ENCODE data around the gene MTMR3. TPM values are rescaled to one million over a fixed set of nuclear protein-coding genes. Genes with fewer than 3 reads are reported as not detected.
"Not testable (repeated sequence)": the region's sequence is repeated elsewhere in the genome, so short reads cannot be mapped to it uniquely, and the experiment has no call there.

The MTMR3 gene
- 10 to 100 TPM; 35.2 to 47.1 (median 42.1) TPM for polyA plus RNA-seq (ENCODE audit: insufficient read depth in 1 of 5, insufficient read length in 5 of 5, low replicate concordance in 1 of 5)
- long read RNA-seq, donor 1, partial matches to known transcripts: 0 of 3 reads
- long read RNA-seq, donor 1, other reads (novel, unspliced or antisense): 0 of 3 reads
- long read RNA-seq, donor 2: 0 reads
- long read RNA-seq, donor 3, full-length matches to known transcripts: 5 of 5 reads
- long read RNA-seq, donor 3, partial matches to known transcripts: 0 of 5 reads
- long read RNA-seq, donor 3, other reads (novel, unspliced or antisense): 0 of 5 reads
- long read RNA-seq, donor 4, partial matches to known transcripts: 0 of 3 reads
- long read RNA-seq, donor 4, other reads (novel, unspliced or antisense): 0 of 3 reads
- long read RNA-seq, donor 5, full-length matches to known transcripts: 5 of 11 reads
- long read RNA-seq, donor 5, partial matches to known transcripts: 0 of 11 reads
- long read RNA-seq, donor 5, other reads (novel, unspliced or antisense): 6 of 11 reads
- long read RNA-seq, donor 6, full-length matches to known transcripts: 4 of 4 reads
- long read RNA-seq, donor 6, partial matches to known transcripts: 0 of 4 reads
- long read RNA-seq, donor 6, other reads (novel, unspliced or antisense): 0 of 4 reads
- long read RNA-seq, donor 7, full-length matches to known transcripts: 8 of 30 reads
- long read RNA-seq, donor 7, partial matches to known transcripts: 22 of 30 reads
- long read RNA-seq, donor 7, other reads (novel, unspliced or antisense): 0 of 30 reads
- long read RNA-seq, donor 8: 0 reads

DNA sequence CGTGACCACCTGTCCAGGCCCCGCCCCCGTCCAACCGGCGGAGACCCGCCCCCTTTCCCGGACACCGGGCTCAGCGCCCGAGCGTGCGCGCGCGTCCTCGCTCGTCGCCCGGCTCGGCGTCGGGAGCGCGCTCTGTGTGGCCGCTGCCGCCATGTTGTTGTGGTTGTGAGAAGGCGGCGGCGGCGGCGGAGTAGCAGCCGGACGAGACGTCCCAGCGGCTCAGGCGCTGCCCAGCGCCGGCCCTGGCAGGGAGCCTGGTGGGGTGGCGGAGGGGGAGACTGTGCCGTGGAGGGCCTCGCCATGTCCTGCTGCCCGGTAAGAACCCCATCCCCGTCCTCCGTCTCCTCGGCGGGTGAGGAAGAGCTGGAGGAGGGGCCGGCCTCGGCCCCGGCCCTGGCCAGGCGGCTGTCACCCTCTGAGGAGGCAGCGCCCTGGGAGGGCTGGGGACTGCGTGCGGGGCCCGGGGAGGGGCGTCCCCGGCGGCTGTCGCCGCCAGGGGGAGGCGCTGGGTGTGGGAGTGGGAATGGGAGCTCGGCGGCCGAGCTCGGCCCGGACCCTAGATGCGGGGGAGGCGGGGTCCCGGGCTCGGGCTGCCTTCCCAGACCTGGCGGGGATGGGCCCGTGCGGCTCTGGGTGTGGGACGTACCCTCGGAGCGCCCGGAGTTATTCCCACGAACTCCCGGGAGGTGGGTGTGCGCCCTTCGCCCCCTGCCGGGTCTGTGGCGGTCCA lies at the start of gene MTMR3:
MTMR3 (plus strand) TSS at position 130 of the 730 bp plus-strand sequence. CDS start 87,886 bp downstream, outside the sequence.
- peak; percentile 90 to 91 for DNase-seq

DNA sequence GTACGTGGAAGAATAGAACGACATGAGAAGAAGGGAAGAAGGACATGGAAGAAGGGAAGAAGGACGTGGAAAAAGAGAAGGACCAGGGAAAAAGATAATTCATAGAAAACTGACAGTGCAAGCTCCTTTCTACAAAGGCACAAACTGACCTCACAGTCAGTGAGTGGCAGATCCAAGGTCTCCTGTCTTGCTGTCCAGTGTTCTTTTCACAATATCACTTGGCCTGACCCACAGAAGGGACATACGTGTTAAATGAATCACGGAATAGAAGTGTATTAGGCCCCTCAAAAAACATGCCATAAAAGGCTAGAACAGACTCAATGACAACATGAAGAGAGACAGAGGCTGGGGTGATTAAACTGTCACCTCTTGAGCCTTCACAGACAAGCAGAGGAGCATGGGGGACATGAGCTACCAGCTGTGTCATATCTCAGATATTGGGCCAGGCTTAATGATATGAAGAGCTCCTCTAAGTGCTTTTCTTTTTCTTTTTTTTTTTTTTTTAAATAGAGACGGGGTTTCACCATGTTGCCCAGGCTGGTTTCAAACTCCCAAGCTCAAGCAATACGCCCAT lies 49.5 kb upstream of the MTMR3 start:
- DNase-seq: no peak

DNA sequence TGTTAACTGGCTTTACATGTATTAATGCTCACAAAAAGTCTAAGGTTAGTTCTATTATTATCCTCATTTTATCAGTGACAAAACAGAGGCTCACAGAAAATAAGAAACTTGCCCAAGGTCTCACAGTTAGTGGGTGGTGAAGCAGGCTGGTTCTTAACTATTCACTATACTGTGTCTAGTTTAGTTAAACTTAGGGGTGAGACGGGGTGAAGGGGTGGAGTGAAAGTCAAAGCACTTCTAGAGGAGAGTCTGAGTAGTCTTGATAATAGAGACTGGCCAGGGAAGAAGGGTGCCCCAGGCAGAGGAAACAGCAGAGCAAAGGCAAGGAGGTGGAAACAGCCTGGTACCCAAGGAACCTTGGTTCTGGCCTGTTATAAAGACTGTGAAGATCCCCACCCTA lies 48.9 kb upstream of the MTMR3 start:
- no peak for DNase-seq

DNA sequence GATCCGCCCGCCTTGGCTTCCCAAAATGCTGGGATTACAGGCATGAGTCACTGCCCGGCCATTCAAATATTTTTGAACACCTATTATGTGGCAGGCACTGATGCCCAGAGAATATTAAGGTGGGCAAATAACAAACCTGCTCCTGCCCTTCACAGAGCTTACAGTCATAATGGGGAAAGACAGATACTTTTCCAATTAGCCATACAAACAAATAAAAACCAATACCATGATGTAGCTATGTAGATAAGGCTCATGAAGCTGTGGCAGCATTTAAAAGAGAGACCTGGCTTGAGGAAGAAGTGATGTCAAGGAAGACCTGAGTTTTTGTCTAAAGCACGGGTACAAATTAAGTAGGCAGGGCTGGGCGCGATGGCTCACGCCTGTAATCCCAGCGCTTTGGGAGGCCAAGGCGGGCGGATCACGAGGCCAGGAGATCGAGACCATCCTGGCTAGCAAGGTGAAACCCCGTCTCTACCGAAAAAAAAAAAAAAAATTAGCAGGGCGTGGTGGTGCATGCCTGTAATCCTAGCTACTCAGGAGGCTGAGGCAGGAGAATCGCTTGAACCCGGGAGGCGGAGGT lies 46.1 kb upstream of the MTMR3 start:
- not testable (repeated sequence) for DNase-seq

DNA sequence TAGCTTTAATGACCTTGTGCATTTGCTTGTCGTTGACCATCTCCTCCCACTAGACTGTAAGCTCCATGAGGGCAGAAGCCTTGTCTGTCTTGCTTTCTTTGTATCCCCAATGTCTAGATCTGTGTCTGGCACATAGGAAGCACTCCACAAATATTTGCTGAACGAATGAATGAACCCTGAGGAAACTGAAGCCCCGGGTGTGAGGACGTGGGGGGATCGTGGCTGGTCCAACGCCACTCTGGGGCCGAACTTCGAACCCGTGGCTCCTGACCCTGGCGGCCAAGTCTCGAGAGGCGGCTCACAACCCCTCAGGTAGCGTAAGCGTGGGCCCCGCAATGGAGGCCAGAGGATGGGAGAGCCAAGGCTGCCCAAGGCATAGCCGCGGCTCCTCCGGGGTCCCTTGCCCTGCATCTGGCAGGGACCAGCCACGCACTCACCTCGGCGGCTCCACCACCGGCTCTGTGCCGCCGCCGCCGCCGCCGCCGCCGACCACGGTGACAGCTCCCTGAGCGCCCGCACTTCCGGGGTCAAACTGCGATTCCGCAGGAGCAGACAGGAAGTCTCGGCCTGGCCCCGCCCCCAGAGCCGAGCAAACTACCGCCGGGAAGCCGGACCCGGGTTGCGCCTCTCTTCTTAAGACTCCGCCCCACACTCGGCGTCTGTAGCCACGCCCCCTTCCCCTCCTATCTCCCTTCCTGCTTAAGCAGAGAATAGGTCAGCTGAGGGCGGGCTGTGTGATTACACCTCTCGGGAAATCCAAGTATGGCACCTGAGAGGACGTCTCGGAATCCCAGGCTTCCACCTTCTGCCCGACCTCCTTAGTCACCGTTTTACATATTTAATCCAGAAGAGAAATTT lies 45.0 kb upstream of the MTMR3 start, which contains the start of gene ASCC2:
ASCC2 (minus strand) TSS at position 534 of the 858 bp plus-strand sequence. CDS start 5,949 bp downstream, outside the sequence.
- peak; percentile 96 to 97 for DNase-seq

DNA sequence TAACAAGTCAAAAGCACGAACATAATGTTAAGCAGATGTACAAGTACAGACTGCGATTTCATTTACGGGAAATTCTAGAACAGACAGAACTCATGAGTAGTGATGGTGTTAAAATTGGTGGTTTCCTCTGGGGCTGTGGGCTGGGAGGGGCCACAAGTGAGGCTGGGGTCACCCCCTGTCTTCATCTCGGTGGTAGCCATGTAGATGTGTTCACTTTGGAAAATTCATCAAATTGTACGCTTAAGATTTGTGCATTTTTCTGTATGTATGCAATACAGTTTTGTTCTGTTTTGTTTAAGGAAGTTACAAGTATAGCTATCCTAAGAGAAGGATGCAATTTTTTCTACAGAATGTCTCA lies 44.4 kb upstream of the MTMR3 start:
- no peak for DNase-seq

DNA sequence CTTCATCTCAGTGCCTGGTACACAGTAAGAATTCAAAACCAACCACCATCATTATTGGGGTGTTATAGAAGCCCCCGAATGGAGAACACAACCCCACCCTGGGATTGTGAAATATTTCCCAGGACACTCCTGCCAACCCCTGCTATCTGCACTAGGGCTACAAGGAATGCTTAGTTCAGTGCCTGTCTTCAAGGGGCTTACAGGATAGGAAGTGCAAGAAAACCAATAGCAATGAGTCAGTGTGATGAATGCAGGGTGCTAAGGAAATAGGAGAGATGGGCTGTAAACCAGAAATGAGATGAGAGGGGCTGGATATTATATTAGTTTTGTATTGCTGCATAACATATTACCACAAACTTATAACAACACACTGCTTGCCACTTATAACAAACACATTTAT lies 43.9 kb upstream of the MTMR3 start:
- DNase-seq: no peak

DNA sequence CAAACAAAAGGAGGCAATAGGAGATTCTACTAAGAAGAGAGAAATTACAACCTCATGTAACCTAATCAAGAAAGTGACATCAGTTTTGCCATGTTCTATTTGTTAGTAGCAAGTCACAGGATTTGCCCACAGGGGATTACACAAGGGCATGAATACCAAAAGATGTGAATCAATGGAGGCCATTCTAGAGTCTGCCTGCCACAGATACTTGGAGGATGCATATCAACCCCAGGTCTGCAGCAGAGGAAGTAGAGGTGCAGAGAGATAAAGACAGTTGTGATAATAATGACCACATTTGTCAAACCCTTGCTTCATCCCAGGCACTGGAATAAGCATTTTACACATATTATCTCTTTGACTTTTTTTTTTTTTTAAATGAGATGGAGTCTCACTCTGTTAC lies 42.5 kb upstream of the MTMR3 start:
- no peak for DNase-seq

DNA sequence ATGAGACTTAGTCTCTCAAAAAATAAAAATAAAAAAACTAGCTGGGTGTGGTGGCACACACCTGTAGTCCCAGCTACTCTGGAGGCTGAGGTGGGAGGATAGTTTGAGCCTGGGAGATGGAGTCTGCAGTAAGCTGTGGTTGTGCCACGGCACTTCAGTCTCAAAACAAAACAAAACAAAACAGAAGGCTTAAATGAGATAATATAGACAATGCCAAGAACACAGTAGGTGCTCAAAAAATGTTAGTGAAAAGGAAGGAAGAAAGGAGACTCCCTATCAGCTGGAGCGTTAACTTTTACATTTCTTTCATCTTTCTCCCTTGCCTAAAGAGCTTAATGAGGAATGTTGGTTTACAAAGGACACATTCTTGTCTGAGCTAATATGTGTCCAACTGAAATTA lies 40.8 kb upstream of the MTMR3 start:
- no peak for DNase-seq

DNA sequence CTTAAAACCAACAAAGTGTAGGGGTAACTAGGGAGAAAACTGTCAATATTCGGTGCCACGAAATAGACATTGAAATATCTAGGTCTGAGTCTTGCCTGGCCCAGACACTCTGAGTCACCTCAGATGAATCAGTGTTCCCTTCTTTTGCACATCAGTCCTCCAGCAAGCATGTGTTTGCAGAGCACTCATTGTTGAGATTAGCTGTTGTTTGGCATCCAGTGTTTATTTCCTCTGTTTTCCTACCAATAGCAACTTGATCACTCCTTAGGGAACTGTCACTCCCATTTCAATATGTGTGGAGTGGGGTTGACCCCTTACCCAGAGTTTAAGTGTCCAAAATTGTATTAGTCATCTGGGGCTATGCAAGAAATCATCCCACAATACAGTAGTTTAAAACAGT lies 40.2 kb upstream of the MTMR3 start:
- DNase-seq: no peak

DNA sequence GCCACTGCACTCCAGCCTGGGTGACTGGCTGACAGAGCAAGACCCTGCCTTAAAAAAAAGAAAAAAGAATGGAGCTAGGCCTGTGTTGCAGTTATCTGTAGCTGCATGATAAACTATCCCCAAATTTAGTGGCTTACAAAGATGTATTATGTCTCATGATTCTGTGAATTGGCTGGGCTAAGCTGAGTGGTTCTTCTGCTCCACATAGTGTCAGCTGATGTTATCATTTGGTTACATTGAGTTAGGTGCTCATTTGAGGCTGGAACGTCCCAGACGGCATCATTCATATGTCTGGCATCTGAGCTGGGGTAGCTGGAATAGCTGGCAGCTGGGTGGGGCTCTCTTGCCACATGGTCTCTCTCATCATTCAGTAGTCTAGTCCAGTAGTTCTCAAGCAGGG lies 36.7 kb upstream of the MTMR3 start:
- DNase-seq: no peak

DNA sequence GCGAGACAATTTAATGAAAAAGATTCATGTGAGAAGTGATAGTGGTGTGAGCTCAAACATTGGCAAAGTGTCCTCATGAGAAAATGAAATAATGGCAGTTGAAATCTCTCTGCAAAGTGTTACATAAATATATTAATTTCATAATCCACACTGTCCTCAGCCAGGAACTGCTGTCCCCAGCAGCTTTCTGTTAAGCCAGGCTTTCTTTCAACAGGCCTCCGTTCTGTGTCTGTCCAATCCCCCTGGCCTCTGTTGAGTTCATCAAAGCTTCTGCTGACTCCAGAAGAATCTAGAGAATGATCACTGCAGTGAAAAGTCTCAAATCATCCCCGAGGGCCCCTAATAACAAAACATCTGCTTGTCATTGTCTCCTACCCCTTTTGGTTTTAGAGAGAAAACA lies 34.9 kb upstream of the MTMR3 start:
- DNase-seq: no peak

DNA sequence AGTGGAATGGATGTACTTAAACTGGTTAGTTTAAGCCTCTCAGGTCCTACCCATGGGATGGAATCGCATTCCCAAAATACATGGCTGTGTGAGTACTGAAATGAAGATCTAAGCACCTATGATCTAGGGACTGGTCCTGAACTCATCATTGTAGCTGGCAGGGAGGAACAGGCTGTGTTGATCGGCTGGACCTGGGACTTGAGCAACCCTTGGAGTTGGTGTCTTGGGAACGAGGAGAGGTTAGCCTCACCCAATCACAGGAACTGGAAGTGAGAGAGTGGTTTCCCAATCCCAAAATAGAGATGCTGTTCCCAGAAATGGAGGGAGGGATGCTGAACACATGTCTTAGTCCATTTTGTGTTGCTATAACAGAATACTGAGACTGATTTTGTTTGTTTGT lies 28.5 kb upstream of the MTMR3 start:
- DNase-seq: no peak

DNA sequence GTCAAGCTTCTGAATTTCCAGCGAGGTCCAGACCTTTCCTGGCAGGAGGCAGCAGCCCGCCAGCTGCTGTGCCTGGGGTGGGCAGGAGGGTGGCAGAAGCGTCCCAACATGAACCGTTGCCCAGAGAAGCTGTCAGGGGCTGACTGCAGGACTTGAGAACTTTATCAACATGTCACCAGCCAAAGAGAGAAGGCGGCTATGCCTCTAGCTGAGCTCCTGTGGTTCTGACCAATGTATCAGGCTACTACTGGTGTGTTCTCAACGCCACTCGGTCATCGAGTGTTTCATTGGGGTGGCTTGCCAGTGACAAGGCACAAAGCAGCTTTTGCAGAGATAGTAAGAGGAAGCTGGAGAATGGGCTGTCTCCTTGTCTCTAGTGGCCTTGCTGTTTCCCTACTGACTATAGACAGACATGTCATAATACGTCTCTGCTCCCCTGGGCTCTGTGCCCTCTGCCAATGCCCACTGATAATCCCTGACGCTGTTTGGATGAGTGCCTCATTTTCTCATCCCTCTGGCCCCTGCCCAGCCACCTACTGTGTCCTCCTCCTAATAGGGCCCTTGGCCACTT lies 27.3 kb upstream of the MTMR3 start:
- no peak for DNase-seq

DNA sequence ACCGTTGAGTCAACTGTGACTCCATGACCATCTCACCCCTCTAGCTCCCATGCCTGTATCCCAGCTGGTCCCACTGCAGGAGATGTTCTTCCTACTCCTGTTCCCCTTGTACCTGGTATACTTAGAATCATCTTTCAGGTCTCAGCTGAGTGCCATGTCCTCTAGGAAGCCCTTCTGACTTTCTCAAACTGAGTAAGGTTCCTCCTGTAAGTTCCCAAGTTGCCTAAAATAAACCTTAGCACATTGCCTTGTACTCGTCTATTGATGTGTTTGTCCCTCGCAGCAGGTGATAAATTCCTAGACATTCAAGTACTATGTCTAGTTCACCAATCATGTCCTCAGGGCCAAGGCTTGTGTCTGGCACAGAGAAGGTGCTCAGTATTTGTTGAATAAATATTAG lies 26.5 kb upstream of the MTMR3 start:
- no peak for DNase-seq

DNA sequence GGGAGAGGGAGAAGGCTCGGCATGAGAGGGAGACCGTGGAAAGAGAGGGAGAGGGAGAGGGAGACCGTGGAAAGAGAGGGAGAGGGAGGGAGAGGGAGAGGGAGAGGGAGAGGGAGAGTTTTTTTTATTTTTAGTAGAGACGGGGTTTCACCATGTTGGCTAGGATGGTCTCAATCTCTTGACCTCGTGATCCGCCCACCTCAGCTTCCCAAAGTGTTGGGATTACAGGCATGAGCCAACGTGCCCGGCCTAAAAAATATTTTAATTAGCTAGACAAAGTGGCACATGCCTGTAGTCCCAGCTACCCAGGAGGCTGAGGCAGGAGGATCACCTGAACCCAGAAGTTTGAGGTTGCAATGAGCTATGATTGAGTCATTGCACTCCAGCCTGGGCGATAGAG lies 23.9 kb upstream of the MTMR3 start:
- DNase-seq: not testable (repeated sequence)

DNA sequence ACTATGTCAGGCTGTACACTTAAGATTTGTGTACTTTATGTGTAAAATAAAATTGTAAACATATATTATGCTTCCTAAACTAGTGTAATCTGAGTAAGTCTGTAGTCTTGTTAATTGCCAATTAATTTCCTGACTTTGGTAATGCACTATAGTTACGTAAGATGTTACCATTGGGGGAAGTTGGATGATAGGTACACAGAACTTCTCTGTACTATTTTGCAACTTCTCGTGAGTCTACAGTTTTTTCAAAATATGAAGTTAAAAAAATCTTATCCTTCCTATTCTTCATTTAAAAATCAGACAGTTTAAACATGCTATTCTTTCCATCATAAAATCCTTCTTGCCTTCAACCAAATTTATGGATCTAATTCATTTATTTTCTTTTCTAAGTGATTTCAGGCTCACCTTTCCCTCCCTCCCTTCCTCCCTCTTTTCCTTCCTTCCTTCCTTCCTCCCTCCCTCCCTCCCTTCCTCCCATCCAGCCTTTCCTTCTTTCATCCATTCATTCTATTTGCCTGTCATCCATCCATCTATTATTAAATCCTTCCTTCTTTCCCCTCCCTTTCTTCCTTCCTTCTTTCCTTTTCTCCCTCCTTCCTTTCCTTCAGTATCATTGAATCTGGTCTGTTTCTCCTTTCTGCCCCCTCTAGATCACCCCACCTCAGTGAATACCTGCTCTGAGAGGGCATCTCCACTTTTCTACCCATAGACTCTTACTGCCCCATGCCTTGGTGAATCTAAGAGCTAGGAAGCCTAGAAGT lies 22.8 kb upstream of the MTMR3 start:
- no peak for DNase-seq

DNA sequence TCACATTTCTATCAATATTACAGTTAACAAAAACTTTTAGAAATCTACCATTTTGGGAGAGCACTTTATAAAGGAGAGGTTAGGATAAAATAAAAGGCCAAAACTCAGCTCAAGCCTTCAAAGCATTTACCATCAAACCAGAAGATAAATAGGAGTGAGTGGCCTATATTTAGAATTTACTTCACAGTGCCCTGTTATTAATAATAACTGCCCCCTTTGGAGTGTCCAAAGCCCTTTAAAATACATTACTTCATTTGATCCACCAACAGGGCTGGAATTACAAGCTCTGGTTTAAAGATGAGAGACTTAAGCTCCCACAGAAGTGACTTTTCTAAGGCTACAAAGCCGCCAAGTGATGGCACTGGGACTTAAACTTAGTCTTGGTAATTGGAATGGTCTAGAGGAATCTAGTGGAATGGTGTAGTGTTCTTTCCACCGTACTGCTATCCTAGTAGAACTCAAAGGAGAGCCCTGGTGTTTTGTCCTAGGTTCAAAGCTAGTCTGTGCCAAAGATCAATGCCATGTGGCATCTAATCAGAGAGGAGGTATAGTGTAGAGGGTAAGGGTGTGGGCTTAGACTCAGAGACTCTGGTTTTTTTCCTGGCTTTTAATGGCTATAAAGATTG lies 21.2 kb upstream of the MTMR3 start:
- no peak for DNase-seq

DNA sequence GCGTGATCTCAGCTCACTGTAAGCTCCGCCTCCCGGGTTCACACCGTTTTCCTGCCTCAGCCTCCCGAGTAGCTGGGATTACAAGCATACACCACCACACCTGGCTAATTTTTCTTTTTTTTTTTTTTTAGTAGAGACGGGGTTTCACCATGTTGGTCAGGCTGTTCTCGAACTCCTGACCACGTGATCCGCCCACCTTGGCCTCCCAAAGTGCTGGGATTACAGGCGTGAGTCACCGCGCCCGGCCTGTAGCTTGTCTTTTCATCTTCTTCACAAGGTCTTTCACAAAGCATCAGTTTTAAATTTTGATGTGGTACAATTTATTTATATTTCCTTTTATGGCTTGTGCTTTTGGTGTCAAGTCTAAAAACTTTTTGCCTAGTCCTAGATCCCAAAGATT lies 17.4 kb upstream of the MTMR3 start:
- not testable (repeated sequence) for DNase-seq
